KBM-7 (cell line): Measurements from ENCODE around the gene ABCB4.

Source experiments
- DNase-seq: peaks from one replicate; pipeline ENCODE4 v3.0.0-alpha.2; 2015
- in situ Hi-C: fragments of 300-500 bp; cut with MboI; formaldehyde crosslinking; loops from 2 replicates; pipeline ENCODE4 v1.14.3; 2020; ENCODE audit warnings: low sequenced_read_pairs, low pct_unique_long_range_greater_than_20kb, mixed read lengths

Gene ABCB4

GRCh38 chr7:87369216-87369615, 106.3 kb downstream of the ABCB4 start:
- in situ Hi-C loops: no loop called here
- no peak for DNase-seq

- in situ Hi-C loops: no loop called here
- no peak for DNase-seq
Observed at GRCh38 chr7:87364246-87364645, 111.2 kb downstream of the ABCB4 start.

- DNase-seq: no peak
- in situ Hi-C loops: no loop called here
Observed at GRCh38 chr7:87363342-87363741, 112.1 kb downstream of the ABCB4 start.

- in situ Hi-C loops: no loop called here
Observed at GRCh38 chr7:87361320-87361719, 114.2 kb downstream of the ABCB4 start.

GRCh38 chr7:87359366-87359765, 116.1 kb downstream of the ABCB4 start:
- no peak for DNase-seq
- in situ Hi-C loops: no loop called here

More at GRCh38 chr7:87361320-87361719, 114.2 kb downstream of the ABCB4 start:
- no peak for DNase-seq

GRCh38 chr7:87356448-87356847, 119.0 kb downstream of the ABCB4 start:
- in situ Hi-C loops: no loop called here

GRCh38 chr7:87354749-87355148, 120.7 kb downstream of the ABCB4 start:
- peak; percentile 35 for DNase-seq
- in situ Hi-C loops: no loop called here

More at GRCh38 chr7:87356448-87356847, 119.0 kb downstream of the ABCB4 start:
- DNase-seq: no peak
